ENCODE measurements around the gene KRTAP10-7.

DNA sequence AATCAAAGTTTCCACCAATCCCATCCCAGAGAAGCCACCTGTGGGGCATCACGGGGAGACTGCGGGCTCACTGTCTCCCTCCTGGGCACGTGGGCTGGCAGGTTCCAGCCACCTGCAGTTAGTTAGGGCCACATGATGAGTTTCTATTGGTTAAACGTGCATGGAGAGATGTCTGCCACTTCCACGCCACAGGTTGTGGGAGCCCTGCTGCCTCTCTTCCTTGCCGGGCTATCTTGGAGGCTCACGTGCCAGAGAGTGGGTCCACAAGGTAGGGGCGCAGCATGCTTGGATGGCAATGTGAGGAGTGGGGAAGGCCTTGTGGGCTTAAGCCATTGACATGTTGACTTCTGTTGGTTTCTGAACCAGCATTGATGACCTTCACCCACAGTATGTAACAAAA lies 3.5 kb downstream of the KRTAP10-7 start:
- TF ChIP-seq, protein P1, sequence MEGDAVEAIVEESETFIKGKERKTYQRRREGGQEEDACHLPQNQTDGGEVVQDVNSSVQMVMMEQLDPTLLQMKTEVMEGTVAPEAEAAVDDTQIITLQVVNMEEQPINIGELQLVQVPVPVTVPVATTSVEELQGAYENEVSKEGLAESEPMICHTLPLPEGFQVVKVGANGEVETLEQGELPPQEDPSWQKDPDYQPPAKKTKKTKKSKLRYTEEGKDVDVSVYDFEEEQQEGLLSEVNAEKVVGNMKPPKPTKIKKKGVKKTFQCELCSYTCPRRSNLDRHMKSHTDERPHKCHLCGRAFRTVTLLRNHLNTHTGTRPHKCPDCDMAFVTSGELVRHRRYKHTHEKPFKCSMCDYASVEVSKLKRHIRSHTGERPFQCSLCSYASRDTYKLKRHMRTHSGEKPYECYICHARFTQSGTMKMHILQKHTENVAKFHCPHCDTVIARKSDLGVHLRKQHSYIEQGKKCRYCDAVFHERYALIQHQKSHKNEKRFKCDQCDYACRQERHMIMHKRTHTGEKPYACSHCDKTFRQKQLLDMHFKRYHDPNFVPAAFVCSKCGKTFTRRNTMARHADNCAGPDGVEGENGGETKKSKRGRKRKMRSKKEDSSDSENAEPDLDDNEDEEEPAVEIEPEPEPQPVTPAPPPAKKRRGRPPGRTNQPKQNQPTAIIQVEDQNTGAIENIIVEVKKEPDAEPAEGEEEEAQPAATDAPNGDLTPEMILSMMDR (IDR thresholded peaks at IDR 0.05), result no peak
- no peak for TF ChIP-seq POLR2A (IDR thresholded peaks at IDR 0.05)

Measured in right lobe of liver (tissue), 4 donors.